GM19452 (cell line): ENCODE data around the gene LIFR.
"Not testable (repeated sequence)": the region's sequence is repeated elsewhere in the genome, so short reads cannot be mapped to it uniquely, and the experiment has no call there.

Experiments used
- ATAC-seq: cut with Tn5 transposase; IDR thresholded peaks from one replicate; pipeline ENCODE4 v1.9.1; 2021; ENCODE audit not compliant: unreplicated experiment

Gene LIFR, protein sequence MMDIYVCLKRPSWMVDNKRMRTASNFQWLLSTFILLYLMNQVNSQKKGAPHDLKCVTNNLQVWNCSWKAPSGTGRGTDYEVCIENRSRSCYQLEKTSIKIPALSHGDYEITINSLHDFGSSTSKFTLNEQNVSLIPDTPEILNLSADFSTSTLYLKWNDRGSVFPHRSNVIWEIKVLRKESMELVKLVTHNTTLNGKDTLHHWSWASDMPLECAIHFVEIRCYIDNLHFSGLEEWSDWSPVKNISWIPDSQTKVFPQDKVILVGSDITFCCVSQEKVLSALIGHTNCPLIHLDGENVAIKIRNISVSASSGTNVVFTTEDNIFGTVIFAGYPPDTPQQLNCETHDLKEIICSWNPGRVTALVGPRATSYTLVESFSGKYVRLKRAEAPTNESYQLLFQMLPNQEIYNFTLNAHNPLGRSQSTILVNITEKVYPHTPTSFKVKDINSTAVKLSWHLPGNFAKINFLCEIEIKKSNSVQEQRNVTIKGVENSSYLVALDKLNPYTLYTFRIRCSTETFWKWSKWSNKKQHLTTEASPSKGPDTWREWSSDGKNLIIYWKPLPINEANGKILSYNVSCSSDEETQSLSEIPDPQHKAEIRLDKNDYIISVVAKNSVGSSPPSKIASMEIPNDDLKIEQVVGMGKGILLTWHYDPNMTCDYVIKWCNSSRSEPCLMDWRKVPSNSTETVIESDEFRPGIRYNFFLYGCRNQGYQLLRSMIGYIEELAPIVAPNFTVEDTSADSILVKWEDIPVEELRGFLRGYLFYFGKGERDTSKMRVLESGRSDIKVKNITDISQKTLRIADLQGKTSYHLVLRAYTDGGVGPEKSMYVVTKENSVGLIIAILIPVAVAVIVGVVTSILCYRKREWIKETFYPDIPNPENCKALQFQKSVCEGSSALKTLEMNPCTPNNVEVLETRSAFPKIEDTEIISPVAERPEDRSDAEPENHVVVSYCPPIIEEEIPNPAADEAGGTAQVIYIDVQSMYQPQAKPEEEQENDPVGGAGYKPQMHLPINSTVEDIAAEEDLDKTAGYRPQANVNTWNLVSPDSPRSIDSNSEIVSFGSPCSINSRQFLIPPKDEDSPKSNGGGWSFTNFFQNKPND

DNA sequence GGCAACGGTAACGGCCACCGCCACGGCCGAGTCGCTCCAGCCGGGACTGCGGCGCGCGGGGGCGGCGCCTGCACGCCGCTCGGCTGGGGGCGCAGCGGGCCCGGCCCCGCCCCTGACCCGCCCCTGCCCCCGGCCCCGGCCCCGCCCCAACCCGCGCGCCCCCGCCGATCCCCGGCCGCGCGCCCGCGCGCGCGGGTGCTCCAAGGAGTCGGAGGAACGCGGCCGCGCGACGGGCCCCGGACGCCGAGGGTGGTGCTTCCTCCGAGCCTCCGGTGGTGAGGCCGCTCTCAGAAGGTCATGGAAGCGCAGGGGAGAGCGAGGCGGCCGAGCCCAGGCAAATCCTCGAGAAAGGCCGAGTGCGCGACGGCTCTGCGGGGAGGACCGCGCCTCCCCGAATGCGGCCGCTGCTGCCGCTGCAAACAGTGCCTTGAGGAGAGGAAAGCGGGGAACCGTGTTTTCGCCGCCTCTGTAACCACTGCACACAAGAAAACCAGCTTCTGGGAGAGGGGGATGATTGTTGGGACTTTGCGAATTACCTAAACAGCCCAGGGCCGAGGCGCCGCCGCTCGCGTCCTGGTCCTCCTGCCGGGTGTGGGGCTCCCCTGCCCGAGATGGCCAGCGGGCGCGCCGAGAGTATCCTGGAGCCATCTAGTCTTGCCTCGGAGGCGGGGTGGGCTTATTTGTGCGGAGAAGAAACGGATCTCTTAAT is at the start of gene LIFR:
TSS of gene LIFR (minus strand) at position 48 of the 709 bp plus-strand sequence. CDS start 25,999 bp downstream, outside the sequence.
- ATAC-seq: peak; percentile 53

DNA sequence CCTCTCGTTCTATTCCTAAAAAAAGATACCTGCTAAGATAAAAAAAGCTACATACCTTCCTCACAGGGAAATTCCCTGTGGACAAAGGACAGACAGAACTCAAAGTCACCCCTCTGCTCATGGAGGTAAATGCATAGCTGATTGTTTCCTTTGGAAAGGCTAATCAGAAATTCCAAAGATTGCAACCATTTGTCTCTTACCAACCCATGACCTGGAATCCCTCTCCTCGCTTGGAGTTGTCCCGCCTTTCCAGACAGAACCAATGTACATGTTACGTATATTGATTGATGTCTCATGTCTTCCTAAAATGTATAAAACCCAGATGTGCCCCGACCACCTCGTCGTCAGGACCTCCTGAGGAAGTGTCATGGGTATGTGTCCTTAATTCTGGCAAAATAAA is 49.2 kb upstream of the LIFR start:
- ATAC-seq: no peak

DNA sequence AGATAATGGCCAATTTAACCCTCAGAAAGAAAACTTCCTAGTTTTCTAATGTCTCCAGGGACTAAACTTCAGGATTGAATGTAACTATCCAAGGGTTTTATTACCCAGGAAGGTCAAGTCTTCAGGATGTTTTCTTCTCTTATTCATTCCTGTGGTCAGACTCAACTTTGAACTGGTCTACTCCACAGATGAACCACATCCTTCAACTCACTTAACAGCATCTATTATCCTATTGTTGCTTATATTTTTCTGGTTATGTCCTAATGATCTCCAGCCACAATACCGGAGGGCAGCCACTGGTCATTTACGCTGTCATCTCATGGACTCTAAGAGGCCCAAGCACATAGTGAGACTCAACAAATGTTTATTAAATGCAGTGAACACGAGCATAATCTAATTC is 47.2 kb upstream of the LIFR start:
- ATAC-seq: no peak

DNA sequence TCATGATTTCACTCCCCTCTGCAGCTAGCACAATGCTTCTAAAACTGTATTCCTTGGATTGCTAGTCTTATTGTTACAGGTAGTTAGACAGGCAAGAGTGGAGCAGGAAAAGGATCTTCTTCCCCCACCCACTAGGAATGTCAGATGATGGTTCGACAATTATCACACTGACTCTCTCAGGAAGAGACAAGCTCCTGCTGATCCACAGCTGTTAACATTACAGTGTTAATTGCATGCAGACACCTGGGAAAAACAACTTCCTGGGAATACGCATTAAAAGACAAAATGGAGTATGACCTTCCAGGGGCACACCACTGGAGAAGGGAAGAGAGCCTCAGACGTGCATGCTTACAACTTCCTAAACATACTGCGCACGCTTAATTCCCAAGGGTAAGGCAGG is 46.2 kb upstream of the LIFR start:
- no peak for ATAC-seq

DNA sequence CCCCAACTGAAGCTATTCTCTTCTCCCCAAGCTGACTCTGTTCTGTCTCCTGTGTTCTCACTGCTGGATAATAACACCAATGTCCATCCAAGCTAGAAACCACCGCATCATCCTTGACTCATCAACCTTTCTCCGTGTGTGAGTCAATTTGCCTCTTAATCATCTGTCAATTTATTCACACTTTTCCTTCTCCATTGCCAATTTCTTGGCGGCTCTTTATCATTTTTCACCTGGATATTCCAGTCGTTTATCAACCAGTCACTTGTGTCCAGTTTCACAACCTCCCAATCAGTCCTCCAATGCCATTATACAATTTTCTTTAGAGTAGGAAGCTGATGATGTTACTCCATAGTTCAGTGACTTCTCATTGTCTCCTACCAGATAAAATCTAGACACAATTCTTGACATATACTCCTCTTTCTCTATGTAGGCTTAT is 45.4 kb upstream of the LIFR start:
- no peak for ATAC-seq

DNA sequence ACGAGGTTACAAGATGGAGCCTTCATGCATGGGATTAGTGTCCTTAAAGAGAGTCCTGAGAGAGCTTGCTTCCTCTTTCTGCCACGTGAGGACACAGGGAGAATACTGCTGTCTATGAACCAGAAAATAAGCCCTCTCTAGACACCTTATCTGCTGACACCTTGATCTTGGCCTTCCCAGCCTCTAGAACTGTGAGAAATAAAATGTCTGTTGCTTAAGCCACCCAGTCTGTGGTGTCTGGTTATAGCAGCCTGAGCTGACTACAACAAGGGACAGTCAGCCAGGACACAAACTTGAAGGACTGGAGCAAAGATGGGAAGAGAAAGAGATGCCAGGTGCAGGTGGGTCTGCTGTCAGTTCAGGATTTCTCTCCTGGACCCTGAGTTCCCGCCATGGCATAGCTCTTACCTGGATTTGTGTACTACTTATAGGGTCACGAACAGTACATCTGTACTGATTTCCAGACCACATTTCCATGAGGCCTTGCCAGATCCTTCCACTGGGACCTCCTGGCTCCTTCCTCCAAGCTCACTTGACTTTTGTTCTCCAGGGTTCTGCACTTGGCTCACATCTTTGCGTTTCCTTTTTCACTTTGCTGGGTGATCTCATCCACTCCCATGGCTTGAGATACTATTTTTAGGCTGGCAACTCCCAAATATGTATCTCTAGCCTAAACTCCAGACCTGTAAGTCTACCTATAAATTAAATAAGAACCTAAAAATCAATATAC is 44.9 kb upstream of the LIFR start:
- ATAC-seq: no peak

DNA sequence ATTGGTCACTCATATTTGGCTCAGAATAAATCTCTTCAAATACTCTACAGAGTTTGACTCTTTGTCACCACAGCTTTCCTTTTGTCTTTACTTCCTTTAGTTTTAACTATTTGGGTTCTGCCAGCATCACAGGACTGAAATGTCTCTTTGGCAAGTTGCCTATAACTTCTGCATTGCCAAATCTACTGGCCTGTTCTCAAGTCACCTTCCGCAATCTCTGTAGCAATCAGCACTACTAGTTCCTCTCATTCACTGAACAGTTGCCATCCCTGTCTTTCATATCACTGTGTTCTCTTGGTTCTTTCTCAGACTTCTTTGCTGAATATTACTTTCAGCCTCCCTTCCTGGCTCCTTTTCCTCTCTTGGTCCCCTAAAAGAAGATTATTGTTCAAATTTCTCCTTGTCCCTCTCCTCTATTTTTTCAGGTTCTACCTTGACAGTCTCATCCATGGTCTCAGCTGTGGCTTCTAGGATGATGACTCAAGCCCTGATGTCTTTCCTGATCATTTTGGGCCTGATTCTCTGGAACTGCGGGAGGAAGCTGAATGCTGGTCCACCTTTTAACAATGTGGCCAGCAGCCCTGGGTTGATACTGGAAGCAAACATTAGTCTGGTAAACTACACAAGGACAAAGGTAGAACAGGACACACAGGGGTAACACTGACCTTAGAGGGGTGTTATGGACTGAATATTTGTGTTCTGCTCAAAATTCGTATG is 44.0 kb upstream of the LIFR start:
- ATAC-seq: no peak

DNA sequence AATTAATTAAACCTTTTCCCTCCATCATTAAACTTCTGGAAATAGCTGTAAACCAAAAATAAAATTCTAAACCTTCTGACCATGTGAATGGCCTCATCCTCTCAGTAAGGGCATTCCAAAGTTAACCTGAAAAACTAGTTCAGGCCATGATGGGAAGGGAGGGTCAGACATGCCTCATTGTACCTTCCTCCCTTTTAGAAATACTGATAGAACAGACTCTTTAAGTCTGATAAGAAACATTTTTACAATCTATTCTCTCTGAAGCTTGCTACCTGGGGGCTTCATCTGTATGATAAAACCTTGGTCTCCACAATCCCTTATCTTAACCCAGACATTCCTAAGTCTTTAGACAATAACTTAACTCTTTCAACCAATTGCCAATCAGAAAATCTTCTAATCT is 43.3 kb upstream of the LIFR start:
- not testable (repeated sequence) for ATAC-seq

DNA sequence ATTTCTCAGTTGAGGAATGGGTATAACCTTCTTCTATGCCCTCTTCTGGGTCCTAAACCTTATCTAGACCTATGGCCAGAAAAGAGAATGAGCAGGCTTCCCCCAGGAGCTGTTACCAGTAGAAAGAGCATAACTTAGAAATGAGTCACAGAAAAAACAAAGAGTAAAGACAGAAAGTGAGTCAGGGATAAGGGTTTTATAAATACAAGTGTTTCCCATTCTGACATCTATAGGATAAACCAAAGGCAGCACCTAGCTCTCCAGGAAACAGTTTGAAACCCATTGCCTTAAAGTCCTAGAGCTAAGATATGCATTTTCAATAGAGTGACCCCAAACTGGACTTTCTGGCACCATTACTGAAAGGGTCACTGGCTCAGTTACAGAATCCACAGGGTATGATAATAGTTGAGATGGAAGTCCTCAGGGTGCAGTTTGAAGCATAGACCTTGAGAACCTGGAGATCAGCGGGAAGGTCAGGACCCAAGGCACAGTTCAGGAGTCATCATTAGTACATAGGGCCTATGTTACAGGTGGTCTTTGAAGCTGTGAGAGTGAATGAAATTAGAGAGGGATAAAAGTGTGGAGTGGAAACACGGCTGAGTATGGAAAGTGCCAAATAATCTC is 42.7 kb upstream of the LIFR start:
- no peak for ATAC-seq

DNA sequence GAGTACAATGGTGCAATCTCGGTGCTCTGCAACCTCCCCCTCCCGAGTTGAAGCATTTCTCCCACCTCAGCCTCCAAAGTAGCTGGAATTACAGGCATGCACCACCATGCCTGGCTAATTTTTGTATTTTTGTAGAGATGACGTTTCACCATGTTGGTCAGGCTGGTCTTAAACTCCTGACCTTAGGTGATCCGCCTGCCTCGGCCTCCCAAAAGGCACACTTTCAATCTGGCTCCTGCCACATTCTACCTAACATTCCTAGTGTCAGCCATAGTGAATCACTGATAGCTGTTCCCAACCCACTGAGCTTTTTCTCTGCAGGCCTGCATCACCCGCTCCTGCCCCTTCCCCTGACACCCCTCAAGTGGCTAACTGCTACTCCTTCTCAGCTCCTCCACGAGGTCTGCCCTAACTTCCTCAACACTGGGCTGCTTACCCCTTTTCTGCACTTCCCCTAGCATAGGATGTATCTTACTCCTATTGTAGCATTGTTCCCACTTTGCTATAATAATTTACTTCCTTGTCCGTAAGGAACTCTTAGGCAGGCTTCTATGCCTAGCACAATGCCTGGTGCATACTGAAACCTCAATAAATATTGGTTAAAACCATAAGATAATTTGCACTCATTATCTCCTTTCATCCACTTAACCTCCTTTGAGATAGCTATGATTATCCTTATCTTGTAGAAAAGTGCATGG is 42.0 kb upstream of the LIFR start:
- ATAC-seq: no peak

DNA sequence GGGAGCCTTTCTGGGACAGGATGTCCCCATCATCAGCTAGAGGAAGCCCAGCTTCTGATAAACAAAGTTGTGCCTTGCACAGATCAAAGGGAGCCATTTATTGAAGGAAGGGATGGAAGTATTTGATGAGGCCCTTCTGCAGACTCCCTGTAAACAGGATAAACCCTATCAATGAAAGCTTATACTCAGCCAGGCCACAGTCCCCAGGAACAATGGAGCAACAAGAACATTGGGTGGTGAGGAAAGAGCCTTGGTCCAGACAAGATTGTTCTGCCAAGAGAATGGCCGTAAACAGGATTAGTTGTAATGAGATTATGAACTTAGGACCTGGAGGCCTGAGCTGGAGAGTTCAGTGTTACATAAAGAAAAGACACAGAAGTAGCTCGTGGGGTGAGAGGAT is 40.5 kb upstream of the LIFR start:
- ATAC-seq: no peak

DNA sequence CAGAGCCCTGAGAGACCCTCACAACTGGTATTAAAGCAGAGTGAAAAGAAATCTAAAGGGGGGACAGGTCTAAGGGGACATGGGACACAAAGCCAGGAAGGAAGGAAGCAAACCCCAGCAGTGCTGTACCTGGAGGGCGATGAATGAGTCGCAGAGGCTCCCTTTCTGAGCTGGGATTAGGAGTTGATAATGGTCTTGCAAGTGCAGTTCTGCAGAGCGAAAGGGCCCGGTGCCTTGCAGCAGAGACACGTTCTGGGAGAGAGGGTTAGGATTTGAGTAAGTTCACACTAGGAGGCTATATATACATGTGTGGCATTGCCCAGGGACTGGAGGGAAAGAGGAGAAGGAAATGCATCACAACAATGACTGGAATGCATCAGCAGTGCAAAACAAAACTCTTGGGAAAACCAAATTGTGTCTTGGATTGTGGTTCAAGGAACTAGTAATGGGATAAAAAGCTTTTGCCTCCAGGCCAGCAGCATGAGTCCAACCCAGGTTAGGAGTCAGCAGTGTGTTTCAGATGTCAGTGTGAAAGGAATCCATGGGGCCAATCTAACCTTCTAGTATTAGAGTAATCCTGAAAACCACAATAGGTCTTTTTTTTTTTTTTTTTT is 38.8 kb upstream of the LIFR start:
- no peak for ATAC-seq

DNA sequence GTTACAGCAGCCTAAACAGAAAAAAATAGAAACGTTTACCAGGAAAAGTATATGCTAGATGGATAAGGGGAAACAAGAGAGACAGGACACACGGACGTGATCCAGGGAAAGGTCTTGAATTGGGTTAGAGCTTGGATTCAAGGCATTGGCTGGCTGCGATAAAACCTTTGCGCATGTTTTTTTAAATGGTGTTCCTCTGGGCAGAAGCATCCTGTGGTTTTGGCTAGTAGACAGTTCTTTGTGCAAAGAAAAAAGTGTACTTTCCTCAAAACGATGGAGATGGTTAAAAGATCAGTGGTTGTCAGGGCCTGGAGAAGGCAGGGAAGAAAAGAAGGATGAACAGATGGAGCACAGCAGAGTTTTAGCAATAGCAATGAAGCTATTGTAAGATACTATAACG is 37.5 kb upstream of the LIFR start:
- no peak for ATAC-seq

DNA sequence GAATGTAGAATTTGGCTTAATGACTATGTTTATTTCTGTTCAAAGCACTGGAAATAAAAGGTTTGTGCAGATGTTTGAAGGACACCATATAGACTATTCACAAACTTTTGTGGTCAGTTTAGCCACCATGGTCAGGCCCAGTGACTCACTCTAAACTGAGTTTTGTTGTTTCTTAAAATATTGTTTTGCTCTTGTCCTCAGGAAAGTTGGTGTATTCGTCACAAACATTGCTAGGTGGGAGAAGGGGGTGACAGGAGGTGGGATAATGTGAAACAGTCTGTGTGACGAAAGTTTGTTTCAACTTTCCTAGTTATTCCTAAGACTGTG is 35.0 kb upstream of the LIFR start:
- ATAC-seq: no peak

DNA sequence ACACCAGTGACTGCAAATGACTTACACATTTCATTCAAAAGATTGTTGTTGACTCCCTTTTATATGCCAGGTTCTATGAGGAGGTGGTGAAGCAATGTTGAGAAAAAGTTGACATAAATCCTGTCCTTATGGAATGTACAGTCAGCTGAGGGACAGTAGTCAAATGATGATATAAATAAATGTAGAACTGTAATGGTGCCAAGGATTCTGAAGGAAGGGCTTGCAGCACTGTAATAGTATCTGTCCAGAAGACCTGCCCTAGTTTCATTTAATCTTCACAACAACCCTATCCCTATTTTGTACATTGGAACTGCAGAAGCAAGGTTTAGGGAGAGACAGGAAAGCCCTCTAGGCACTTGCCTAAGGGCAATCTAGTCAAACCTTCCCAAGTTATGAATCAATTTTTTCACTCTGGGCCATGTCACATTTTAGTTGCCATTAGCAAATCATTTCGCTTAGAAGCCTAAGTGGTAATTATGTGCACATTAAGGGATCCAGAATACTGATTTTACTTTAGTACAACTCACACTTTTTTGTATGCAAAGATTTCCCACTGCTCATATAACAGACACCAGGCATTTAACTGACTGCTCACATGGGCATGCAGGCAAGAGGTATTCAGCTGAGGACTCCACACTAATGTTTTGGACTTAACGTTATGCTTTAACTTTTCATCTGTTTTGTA is 34.5 kb upstream of the LIFR start:
- ATAC-seq: no peak

DNA sequence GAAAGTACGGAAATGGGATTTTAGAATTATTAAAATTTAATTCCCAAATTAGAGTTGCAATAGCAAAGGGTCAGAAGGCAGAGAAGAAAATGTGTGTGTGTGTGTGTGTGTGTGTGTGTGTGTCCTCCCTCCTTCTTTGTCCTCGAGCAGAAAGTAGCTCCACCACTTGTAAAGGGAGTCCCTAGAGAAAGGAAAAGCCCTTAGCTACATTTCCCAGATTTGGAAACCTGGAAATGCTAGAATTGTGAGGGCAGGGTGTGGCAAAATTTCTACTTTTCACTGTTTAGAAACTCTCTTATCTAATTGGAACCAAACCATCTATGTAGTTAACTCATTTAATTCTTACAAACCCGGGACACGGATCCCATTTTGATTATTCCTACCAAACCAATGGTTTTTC is 33.2 kb upstream of the LIFR start:
- no peak for ATAC-seq

DNA sequence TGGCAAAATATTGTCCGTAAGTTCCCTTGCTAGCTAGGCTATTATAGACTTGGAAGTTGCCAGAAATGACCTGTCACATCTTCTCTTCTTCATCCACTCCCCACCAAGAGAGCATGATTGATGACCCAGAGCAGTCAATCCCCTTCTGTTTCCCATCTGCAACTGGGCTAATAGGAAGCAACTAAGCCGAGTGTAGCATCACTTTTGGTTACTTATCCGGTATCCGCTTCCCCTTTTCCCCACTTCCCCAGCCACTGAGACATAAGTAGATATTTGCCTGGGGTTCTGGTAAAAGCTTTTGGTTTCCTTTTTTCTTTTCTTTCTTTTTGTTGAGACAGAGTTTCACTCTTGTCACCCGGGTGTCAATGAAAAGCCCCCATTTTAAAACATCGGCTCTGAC is 29.4 kb upstream of the LIFR start:
- ATAC-seq: no peak

DNA sequence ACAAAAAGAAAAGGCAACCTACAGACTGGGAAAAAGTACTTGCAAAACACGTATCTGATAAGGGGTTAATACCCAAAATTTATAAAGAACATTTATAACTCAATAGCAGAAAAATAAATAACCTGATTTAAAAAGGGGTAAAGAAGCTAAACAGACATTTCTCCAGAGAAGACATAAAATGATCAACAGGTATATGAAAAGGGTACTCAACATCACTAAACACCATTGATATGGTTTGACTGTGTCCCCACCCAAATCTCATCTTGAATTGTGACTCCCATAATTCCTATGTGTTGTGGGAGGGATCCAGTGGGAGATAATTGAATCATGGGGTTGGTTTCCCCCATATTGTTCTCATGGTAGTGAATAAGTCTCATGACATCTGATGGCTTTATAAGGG is 27.1 kb upstream of the LIFR start:
- ATAC-seq: no peak
